VCaP (cell line): Measurements from ENCODE around the gene GPR107.

ENCODE experiments used
- H3K27ac ChIP-seq: fragments of 450-650 bp; 2 replicates; pipeline ENCODE4 v1.5.1; 2017
- TF ChIP-seq, protein P1 (sequence below): fragments of 450-650 bp; conservative IDR thresholded peaks from 2 replicates; pipeline ENCODE4 v1.5.1; 2017; ENCODE audit warnings: mild to moderate bottlenecking, moderate library complexity

Gene GPR107

DNA sequence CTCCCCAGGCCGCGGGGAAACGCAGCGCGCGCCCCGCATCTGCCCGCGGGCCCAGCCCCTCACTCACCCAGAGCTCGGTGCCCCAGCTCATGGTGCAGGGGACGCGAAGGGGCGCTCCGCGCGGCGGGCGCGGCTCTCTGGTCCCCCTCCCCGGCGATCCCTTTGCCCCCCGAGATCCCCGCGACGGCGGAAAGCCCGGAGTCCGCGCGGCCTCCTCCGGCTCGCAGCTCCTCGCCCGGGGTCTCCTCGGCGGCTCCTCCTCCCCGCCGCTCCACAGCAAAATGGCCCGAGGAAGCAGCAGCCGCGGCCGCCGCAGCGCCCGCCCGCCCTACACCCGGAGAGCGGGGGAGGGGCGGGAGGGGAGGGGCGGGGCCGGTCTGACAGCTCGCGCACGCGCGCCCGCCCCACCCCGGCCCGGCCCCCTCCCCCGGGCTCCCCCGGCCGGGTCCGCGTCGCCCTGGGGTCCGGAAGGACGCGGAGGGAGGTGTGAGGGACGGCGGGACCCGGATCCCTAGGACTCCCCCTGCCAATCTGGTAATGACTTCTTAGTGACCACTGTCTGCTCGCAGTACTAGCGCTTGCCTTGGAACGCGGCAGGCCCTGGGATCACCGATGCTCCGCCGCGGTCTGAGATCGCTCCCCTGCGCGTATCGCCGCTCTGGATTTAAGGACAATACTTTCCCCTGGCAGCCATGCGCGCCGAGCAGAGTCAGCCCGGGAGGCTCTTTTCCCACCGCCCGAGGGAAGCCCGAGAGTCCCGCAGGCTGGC is 10.6 kb upstream of the GPR107 start, which contains the start of gene FNBP1:
Gene FNBP1, minus strand, starts transcription at position 305 of the 769 bp plus-strand sequence. Its CDS starts 214 bp downstream, at position 91.
- TF ChIP-seq, protein P1, sequence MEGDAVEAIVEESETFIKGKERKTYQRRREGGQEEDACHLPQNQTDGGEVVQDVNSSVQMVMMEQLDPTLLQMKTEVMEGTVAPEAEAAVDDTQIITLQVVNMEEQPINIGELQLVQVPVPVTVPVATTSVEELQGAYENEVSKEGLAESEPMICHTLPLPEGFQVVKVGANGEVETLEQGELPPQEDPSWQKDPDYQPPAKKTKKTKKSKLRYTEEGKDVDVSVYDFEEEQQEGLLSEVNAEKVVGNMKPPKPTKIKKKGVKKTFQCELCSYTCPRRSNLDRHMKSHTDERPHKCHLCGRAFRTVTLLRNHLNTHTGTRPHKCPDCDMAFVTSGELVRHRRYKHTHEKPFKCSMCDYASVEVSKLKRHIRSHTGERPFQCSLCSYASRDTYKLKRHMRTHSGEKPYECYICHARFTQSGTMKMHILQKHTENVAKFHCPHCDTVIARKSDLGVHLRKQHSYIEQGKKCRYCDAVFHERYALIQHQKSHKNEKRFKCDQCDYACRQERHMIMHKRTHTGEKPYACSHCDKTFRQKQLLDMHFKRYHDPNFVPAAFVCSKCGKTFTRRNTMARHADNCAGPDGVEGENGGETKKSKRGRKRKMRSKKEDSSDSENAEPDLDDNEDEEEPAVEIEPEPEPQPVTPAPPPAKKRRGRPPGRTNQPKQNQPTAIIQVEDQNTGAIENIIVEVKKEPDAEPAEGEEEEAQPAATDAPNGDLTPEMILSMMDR = no peak; the same call in 1 of the 2 replicates
- H3K27ac ChIP-seq = peak within 1 kb of the TSS; percentile 98

DNA sequence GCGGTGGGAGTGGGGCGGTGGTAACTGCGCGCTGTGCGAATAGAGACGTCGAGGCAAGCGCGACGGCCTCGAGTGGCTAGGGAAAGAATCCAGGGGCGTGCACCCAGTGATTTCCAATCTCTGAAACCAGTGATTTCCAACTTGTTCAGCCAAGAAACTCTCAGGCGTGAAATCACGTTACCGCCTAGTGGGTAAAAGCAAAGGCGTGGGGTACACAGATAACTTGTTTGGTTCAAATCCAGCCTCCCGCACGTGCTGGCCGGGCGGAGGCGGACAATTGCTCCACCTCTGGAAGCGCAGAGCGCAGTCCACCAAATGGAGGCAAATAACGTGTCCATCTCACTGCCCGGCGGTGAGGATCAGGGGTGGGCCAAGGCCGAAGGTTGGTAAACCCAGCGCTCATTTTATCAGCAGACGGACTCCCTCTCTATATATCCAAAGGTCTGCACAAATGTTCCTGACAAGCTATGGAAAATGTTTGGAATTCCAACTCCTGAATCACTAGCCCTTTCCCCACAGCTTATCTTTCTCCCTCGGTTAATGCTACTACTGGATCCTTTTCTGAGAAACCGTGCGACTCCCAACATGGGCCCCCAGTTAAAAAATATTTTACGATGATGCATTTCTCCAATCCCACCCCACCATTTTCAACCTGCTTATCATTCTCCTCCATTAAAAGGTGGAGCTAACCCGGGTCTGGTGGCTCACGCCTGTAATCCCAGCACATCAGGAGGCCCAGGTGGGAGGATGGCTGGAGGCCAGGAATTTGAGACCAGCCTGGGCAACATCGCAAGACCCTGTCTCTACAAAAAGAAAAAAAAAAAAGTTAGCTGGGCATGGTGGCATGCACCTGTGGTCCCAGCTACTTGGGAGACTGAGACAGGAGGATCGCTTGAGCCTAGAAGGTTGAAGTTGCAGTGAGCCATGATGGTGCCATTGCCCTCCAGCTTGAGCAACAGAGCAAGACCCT is 9.8 kb upstream of the GPR107 start:
- peak overlapping the region; percentile 98 for H3K27ac ChIP-seq
- TF ChIP-seq, protein P1 = 0 out of 2 replicates have a peak, but pooled peaks have one; percentile 18

DNA sequence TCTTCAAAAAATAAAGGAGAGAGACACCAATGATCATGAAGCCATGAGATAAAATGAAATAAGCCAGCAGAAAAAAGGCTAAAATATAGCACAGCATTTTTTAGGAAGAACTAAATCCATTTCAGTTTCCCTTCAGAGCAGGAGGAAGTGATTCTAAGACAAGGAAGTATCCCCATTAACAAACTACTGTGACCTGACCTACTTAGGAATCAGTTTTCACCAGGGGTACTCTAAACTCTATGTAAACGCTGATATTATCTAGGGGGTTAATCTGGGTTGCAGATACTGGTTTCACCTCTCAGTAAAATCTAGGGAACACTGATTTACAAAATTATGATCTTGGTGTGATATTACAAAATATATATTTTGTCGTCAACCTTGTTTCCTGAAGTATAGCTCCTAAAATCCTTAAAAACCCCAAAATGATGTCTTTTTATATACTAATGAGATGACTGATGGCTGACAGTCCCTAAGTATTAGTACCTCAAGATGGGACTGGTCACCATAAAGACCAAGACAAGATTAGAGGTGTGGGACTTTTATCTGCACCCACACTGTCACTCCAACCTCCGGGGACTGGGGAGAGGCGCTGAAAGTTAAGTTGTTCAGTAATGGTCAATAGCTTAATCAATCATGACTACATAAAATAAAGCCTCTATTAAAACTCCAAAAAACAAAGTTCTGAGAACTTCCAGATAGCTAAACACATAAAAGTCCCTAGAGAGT is 7.8 kb upstream of the GPR107 start:
- peak overlapping the region; percentile 98 for H3K27ac ChIP-seq
- TF ChIP-seq, protein P1 = no peak

DNA sequence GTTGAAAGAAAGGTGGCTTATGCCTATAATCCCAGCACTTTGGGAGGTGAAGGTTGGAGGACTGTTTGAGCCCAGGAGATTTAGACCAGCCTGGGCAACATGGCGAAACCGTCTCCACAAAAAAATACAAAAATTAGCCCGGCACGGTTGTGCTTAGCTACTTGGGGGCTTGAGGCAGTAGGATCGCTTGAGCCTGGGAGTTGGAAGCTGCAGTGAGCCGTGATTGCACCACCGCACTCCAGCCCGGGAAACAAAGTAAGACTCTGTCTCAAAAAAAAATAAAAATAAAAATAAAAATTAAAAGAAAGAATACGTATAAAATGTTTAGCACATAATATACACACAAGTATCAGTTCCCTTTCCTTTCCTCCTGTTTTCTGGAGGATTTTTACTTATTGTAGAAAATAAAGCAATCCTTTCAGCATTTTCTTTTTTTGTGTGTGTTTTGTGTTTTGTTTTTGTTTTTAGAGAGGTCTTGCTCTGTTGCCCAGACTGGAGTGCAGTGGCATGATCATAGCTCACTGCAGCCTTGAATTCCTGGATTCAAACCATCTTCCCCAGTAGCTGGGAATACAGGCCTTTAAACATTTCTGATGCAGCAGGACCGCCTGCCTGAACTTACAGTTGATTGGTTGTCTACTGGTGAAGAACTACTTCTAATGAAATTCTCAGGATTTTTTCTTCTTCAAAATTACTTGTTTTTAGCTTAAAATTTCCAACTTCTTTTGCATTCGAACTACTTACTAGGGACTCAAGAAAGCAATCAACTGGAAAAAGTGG is 4.1 kb upstream of the GPR107 start:
- TF ChIP-seq, protein P1 = no peak
- no peak overlapping the region; the same call in 1 of the 2 replicates for H3K27ac ChIP-seq

DNA sequence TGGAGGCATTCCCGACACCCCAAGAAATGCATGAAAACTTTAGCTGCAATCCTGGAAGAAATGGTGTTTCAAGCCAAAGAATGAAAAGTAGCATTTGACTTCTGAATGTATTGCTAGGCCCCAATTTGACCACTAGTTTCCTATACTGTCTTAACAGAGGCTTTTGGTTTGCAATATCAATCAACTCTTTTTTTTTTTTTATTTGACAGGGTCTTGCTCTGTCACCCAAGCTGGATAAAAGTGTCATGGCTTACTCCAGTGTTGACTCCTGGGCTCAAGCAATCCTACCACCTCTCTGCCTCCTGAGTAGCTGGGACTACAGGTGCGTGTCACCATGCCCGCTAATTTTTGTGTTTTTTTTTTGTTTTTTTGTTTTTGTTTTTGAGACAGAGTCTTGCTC is 3.2 kb upstream of the GPR107 start:
- peak overlapping the region; percentile 94 for H3K27ac ChIP-seq
- TF ChIP-seq, protein P1 = no peak

DNA sequence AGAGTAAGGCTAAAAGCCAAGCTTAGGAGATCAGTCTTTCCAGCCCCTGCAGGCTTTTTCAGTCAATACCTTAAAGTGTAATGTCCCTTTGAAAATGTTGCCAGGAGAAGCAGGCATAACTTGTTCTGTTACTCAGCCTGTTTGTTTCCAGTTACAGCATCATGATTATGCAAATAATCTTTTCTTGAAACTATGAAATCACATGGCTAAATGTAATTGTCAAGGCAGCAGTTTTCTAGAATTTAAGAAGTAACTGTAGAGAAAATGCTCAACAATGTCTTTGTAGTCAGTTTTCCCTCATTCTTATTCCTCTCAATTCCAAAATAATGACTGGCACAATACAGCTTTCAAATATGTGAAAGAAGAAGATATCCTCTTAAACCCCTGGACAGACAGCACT is 1.9 kb upstream of the GPR107 start:
- TF ChIP-seq, protein P1 = no peak
- peak overlapping the region; percentile 94 for H3K27ac ChIP-seq
